A549 (cell line): ENCODE results near the gene MTCP1.

Experiments used
- CEBPB ChIP-seq, 2 experiments: fragments of >200 bp in 1 of 2; sonication (Bioruptor Twin) in 1 of 2; formaldehyde crosslinking in 1 of 2; IDR thresholded peaks; 2 replicates each; pipeline ENCODE4 v1.6.1; 2012 to 2016
- CHD4 ChIP-seq: fragments of 200-600 bp; sonication (generic); IDR thresholded peaks from 2 replicates; pipeline ENCODE4 v1.6.1; 2016; ENCODE audit warnings: antibody characterized with exemption, mild to moderate bottlenecking, borderline replicate concordance
- CTCF ChIP-seq: fragments of >200 bp; sonication (Bioruptor Twin); formaldehyde crosslinking; IDR thresholded peaks from 3 replicates; pipeline ENCODE4 v1.5.1; 2016
- EP300 ChIP-seq, 2 experiments: fragments of >200 bp; sonication (Bioruptor Twin); formaldehyde crosslinking; IDR thresholded peaks; 2 replicates in 1 of 2; 3 replicates in 1 of 2; pipeline ENCODE4 v1.6.1; 2016 to 2017
- POLR2A ChIP-seq: IDR thresholded peaks from 2 replicates; pipeline ENCODE4 v1.6.1; 2012; ENCODE audit warnings: mild to moderate bottlenecking, low read length
- SMC3 ChIP-seq: fragments of >200 bp; sonication (Bioruptor Twin); formaldehyde crosslinking; IDR thresholded peaks from 3 replicates; pipeline ENCODE4 v1.6.1; 2018; ENCODE audit warnings: inconsistent platforms
- ZSCAN20 ChIP-seq: fragments of 250-450 bp; sonication (Bioruptor Pico); IDR thresholded peaks from 2 replicates; pipeline ENCODE4 v1.8.0; 2022; ENCODE audit warnings: mild to moderate bottlenecking, moderate library complexity
- TF ChIP-seq, protein P1 (sequence below): fragments of 250-450 bp; sonication (Bioruptor Pico); IDR thresholded peaks from 2 replicates; pipeline ENCODE4 v1.5.0; 2021; ENCODE audit warnings: mild to moderate bottlenecking, moderate library complexity, borderline replicate concordance

DNA sequence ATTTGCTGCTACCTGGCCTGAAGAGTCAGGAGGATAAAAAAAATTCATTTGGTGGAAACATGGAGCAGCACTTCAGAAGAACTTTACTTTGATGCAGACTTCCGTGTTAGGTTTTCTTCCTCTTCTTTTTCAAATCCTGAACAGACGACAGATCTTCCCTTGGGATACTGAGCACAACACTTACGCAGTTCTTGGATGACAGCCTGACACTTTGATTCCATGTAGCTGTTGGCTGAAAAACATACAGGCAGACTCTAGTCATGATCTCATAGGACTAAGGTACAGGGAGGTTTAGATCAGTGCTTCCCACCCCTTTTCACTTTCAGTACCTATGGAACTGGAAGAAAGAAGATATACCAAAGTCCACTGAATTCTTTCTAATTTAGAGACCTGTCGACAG lies 9.2 kb downstream of the MTCP1 start:
- TF ChIP-seq CTCF (no peak), CHD4 (no peak), CEBPB (IDR thresholded peaks at IDR 0.05) (no peak), POLR2A (no peak), ZSCAN20 (CRISPR knock-in tag) (no peak), EP300 (IDR thresholded peaks at IDR 0.05) (no peak), SMC3 (no peak)
- TF ChIP-seq, protein P1, sequence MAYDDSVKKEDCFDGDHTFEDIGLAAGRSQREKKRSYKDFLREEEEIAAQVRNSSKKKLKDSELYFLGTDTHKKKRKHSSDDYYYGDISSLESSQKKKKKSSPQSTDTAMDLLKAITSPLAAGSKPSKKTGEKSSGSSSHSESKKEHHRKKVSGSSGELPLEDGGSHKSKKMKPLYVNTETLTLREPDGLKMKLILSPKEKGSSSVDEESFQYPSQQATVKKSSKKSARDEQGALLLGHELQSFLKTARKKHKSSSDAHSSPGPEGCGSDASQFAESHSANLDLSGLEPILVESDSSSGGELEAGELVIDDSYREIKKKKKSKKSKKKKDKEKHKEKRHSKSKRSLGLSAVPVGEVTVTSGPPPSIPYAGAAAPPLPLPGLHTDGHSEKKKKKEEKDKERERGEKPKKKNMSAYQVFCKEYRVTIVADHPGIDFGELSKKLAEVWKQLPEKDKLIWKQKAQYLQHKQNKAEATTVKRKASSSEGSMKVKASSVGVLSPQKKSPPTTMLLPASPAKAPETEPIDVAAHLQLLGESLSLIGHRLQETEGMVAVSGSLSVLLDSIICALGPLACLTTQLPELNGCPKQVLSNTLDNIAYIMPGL (CRISPR knock-in tag): no peak
